CD4-positive, CD25-positive, alpha-beta regulatory T cell (primary cell): ENCODE results near the gene IGFBP7. TPM values are rescaled to one million over a fixed set of nuclear protein-coding genes. Genes with fewer than 3 reads are reported as not detected.

ENCODE experiments used
- ATAC-seq, 2 donors: fragments of 150-1000 bp; cut with Tn5 transposase; one replicate each; pipeline ENCODE4 v1.10.0; 2021; ENCODE audit warnings: low read depth in 2 of 2, moderate number of reproducible peaks in 2 of 2, moderate library complexity in 1 of 2
- DNase-seq, 3 donors: peaks; one replicate each; pipeline versions ENCODE4 v3.0.0 to v3.0.0-alpha.2; 2012 to 2022; ENCODE audit warnings: mixed read lengths in 1 of 3
- H3K27ac ChIP-seq: one replicate; pipeline ENCODE4 v1.7.0; 2013; ENCODE audit warnings: mild to moderate bottlenecking, low read length; ENCODE audit not compliant: insufficient read depth, poor library complexity, severe bottlenecking
- H3K27me3 ChIP-seq: one replicate; pipeline ENCODE4 v1.7.0; 2013; ENCODE audit warnings: low read length; ENCODE audit not compliant: control insufficient read depth, insufficient read depth
- H3K36me3 ChIP-seq: one replicate; pipeline ENCODE4 v1.7.0; 2013; ENCODE audit warnings: mild to moderate bottlenecking, low read length, moderate library complexity; ENCODE audit not compliant: control insufficient read depth, insufficient read depth
- H3K4me1 ChIP-seq: 2 replicates; pipeline ENCODE4 v1.7.0; 2013; ENCODE audit warnings: mild to moderate bottlenecking, low read length; ENCODE audit not compliant: insufficient read depth, control insufficient read depth, poor library complexity, severe bottlenecking
- H3K4me3 ChIP-seq: one replicate; pipeline ENCODE4 v1.7.0; 2013; ENCODE audit warnings: low read depth, mild to moderate bottlenecking, low read length, moderate library complexity
- H3K9me3 ChIP-seq, 2 experiments: 1 replicate in 1 of 2; 2 replicates in 1 of 2; pipeline ENCODE4 v1.7.0; 2013; ENCODE audit warnings: low read length in 2 of 2, mild to moderate bottlenecking in 1 of 2, moderate library complexity in 1 of 2; ENCODE audit not compliant: control insufficient read depth in 2 of 2
- H3K27ac Mint-ChIP-seq, 3 donors: one replicate each; pipeline ENCODE4 v1.8.0; 2020 to 2022; ENCODE audit warnings: mild to moderate bottlenecking in 3 of 3, mixed read lengths in 3 of 3, moderate library complexity in 2 of 3
- H3K27me3 Mint-ChIP-seq: one replicate; pipeline ENCODE4 v1.8.0; 2022; ENCODE audit warnings: mild to moderate bottlenecking, mixed read lengths
- H3K36me3 Mint-ChIP-seq: one replicate; pipeline ENCODE4 v1.8.0; 2020; ENCODE audit warnings: mixed read lengths
- H3K4me1 Mint-ChIP-seq, 4 donors: one replicate each; pipeline ENCODE4 v1.8.0; 2020 to 2022; ENCODE audit warnings: mixed read lengths in 4 of 4, mild to moderate bottlenecking in 1 of 4
- H3K4me3 Mint-ChIP-seq, 4 donors: one replicate each; pipeline ENCODE4 v1.8.0; 2020 to 2022; ENCODE audit warnings: mild to moderate bottlenecking in 4 of 4, mixed read lengths in 4 of 4, moderate library complexity in 3 of 4
- H3K9me3 Mint-ChIP-seq, 7 donors: one replicate each; pipeline ENCODE4 v1.8.0; 2020 to 2022; ENCODE audit warnings: mixed read lengths in 7 of 7, mild to moderate bottlenecking in 3 of 7, moderate library complexity in 2 of 7
- polyA plus RNA-seq, 4 donors: library from polyadenylated mRNA; unstranded; fragments of 300-500 nt; fragmentation: Illumina TruSeq; gene quantifications; one replicate each; pipeline ENCODE4 v1.2.3, GENCODE V29; 2021
- total RNA-seq: library from RNA; stranded (reverse); gene quantifications from one replicate; pipeline ENCODE4 v1.2.3, GENCODE V29; 2022

The IGFBP7 gene
- total and polyA plus RNA-seq, 5 donors from 2014 or later: 0.15 to 0.91 (median 0.67) TPM; not detected in 2

DNA sequence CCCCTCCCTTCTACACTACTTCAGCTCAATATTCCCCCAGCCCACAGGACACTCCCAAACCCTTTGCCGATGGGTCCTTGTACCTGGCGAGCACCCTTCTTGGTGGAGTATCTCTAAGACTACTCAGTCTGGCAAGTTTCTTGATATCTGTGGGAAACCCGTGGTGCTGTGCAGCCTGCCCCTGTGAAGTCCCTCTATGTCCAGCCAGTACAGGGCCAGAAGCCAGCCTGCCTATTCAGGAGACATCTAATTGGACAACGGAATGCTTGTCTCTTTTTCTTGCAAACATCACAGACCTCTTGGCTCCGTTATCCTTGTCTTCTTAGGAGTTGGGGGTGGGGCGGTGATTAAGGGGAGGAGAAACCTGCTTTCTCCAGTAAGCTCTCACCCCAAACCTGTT is 3.7 kb upstream of the IGFBP7 start:
- Histone ChIP-seq H3K4me3 (no peak overlapping the region), H3K4me1 (peaks cover 18% of the 10 kb centered on the region), H3K27ac (no peak overlapping the region), H3K36me3 (no peaks in the 10 kb centered on the region), H3K27me3 (peaks cover 5% of the 10 kb centered on the region), H3K9me3 (no peaks in the 10 kb centered on the region)
- H3K27me3 Mint-ChIP-seq: peaks cover 51% of the 10 kb centered on the region
- peaks cover 0 to 12% (median 9%) of the 10 kb centered on the region in 4 donors for H3K4me1 Mint-ChIP-seq
- DNase-seq (no peak), ATAC-seq (no peak)
- no peaks in the 10 kb centered on the region for H3K36me3 Mint-ChIP-seq
- no peak overlapping the region for H3K27ac Mint-ChIP-seq
- H3K4me3 Mint-ChIP-seq: no peak overlapping the region
- peaks cover 0 to 6% (median 0%) of the 10 kb centered on the region in 7 donors for H3K9me3 Mint-ChIP-seq

DNA sequence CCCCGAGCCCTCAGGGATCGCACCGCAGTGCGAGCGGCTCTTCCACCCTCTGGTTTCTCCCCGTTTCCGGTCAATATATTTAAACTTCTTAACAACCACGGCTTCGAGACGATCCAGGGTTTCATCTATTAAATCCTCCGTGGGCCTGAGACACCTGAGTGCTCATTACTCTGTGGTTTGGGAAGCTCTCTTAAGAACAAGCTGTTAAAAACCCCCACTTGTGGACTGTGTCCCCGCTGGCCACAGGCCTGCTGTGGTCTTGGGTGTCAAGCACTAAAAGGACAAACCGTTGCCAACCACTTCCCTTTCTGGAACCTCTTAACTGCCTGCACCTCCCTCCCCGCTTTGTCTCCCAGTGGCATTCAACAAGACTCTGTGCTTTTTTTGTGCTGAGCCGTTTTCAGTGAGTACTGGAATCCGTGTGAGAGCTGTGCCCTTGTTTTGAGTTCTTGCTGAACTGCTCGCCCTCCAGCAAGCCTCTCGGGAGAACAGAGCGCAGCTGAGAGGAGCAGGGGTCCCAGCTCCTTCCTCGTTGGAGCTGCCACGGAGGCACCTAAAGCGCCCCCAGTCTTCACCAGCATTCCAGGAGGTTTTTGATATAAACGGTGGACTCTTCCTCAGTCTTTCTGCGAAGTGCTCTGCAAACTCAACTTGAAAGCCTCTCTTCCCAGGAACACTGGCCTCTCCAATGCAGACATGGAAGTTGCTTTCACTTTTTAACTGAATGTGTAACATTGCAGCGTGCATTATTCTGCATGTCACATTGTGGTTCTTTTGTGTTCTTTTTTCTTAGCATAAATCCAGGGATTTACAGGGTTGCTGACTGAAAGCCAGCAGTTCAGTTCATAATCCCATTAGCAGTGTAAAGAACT is 691 bp upstream of the IGFBP7 start:
- ATAC-seq: peak in 1 of 2 donors; percentile 25
- H3K4me3 ChIP-seq: peak overlapping the region; percentile 7
- H3K36me3 Mint-ChIP-seq: no peaks in the 10 kb centered on the region
- no peaks in the 10 kb centered on the region for H3K36me3 ChIP-seq
- peak overlapping the region in 2 of 3 donors; percentile 50 to 78 for H3K27ac Mint-ChIP-seq
- H3K9me3 Mint-ChIP-seq: peaks cover 0 to 7% (median 0%) of the 10 kb centered on the region in 7 donors
- peaks cover 23% of the 10 kb centered on the region for H3K27me3 ChIP-seq
- peaks cover 18% of the 10 kb centered on the region for H3K4me1 ChIP-seq
- no peaks in the 10 kb centered on the region for H3K9me3 ChIP-seq
- H3K4me3 Mint-ChIP-seq: peak overlapping the region in 3 of 4 donors; percentile 56 to 82 (median 64)
- peak in 1 of 3 donors; percentile 19 for DNase-seq
- H3K4me1 Mint-ChIP-seq: peaks cover 0 to 12% (median 9%) of the 10 kb centered on the region in 4 donors
- H3K27me3 Mint-ChIP-seq: peaks cover 76% of the 10 kb centered on the region
- H3K27ac ChIP-seq: no peak overlapping the region

DNA sequence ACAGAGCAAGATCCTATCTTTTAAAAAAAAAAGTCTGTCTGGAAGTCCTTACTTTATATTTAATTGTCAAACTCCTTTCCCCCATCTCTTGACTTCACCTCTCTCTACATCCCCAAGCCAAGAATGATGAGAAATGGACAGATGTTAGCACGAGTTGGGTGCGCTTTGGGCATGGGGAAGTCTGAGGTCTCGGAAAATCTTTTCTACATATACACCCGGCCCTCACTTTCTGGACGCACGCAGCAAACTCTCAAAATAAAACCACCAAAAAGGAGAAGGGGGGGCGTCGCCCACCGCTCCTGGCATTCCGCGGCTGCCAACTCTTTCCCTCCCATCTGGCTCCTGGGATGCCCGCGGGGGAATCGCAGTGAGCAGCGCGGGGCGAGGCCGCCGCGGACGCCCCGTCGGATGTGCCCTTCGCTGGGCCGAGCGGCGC is 756 bp downstream of the IGFBP7 start:
- DNase-seq (no peak), ATAC-seq (no peak)
- peaks cover 0 to 7% (median 0%) of the 10 kb centered on the region in 7 donors for H3K9me3 Mint-ChIP-seq
- H3K27me3 Mint-ChIP-seq: peaks cover 72% of the 10 kb centered on the region
- peaks cover 0 to 12% (median 9%) of the 10 kb centered on the region in 4 donors for H3K4me1 Mint-ChIP-seq
- Histone ChIP-seq H3K4me3 (no peak overlapping the region), H3K4me1 (peaks cover 18% of the 10 kb centered on the region), H3K27me3 (peaks cover 23% of the 10 kb centered on the region), H3K36me3 (no peaks in the 10 kb centered on the region), H3K9me3 (no peaks in the 10 kb centered on the region), H3K27ac (no peak overlapping the region)
- H3K4me3 Mint-ChIP-seq: peak overlapping the region in 1 of 4 donors; percentile 15
- no peaks in the 10 kb centered on the region for H3K36me3 Mint-ChIP-seq
- no peak overlapping the region for H3K27ac Mint-ChIP-seq

DNA sequence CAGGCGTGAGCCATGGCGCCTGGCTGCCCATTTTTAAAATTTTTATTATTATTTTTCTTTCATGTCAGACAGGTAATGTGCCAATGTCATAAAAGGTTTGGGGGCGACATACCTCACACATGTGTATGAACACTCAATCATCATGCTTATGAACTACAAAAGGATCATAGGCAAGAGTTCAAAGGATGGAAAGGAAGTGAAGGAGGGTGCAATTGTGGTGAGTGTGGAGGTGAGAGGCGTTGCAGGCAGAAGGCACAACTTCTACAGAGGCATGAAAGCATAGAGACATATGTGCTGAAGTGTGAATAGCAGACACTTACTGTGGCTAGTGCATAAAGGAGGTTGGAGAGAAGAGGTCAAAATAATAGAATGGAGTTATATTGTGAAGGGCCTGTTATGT is 4.0 kb downstream of the IGFBP7 start:
- peaks cover 15% of the 10 kb centered on the region for H3K4me1 ChIP-seq
- ATAC-seq (no peak), DNase-seq (no peak)
- Mint-ChIP-seq H3K27ac (no peak overlapping the region), H3K9me3 (peaks cover 0 to 4% (median 0%) of the 10 kb centered on the region in 7 donors), H3K4me3 (no peak overlapping the region), H3K27me3 (peaks cover 56% of the 10 kb centered on the region), H3K4me1 (peaks cover 0 to 8% (median 6%) of the 10 kb centered on the region in 4 donors), H3K36me3 (no peaks in the 10 kb centered on the region)
- no peaks in the 10 kb centered on the region for H3K36me3 ChIP-seq
- H3K27ac ChIP-seq: no peak overlapping the region
- H3K27me3 ChIP-seq: peaks cover 21% of the 10 kb centered on the region
- no peaks in the 10 kb centered on the region for H3K9me3 ChIP-seq
- no peak overlapping the region for H3K4me3 ChIP-seq

DNA sequence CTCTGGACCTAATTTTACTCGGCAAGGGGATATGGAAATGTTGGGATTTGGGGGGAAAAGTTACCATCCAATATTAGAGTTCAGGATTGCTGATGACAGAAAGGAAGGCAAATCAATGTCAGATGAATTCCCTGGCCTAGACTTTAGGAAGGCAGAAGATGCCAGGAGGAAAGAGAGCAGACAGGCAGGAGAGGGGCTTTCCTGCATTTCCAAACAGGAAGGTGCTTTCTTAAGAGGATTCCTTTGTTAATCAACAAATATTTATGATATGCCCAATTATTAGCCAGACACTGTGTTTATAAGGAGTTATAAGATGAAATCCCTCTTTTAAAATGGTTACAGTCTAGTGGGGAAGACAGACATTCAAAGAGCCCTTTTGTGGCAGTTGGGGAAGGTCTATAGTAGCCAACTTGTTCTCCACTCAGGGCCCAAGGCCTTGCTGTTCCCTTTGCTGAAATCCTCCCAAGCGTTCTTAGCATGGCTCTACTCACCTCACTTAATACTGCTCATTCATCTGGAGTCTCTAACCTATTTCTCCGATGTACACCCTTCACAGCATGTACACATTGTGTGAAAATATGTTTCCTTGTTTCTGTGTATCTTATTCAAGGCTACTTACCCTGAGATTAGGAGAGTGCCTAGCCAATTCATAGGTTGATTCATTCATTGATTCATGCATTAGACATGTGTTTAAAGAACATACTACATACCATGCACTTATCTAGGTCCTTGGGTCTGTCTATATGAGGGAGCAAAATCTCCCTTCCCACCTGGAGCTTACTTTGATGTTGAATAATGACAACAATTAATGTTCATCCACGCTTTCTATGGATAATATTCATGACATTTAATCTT is 5.3 kb downstream of the IGFBP7 start:
- no peak for ATAC-seq
- Mint-ChIP-seq H3K27me3 (peaks cover 50% of the 10 kb centered on the region), H3K4me3 (no peak overlapping the region), H3K27ac (no peak overlapping the region), H3K9me3 (peaks cover 0 to 2% (median 0%) of the 10 kb centered on the region in 7 donors), H3K4me1 (no peaks in the 10 kb centered on the region), H3K36me3 (no peaks in the 10 kb centered on the region)
- Histone ChIP-seq H3K4me1 (peaks cover 4% of the 10 kb centered on the region), H3K36me3 (no peaks in the 10 kb centered on the region), H3K27me3 (peaks cover 21% of the 10 kb centered on the region), H3K27ac (no peak overlapping the region), H3K4me3 (no peak overlapping the region), H3K9me3 (no peaks in the 10 kb centered on the region)
- no peak for DNase-seq

DNA sequence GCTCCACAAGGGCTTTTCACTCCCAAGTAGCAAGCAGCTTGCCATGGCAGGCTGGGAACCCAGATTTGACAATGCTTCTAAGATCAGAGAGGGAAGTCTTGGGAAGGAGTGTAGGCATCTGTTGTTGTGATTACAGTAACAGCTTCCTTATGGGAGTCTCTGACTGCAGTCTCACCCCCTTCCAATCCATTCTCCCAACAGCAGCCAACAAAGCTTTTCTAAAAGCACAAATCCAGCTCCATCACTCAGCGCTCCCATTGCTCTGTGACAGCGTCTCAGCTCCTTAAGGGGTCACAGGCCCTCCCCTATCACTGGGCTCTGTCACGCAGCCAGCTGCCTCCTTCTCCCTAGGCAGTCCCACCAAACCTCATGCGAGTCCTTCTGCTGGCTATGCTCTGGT is 7.1 kb downstream of the IGFBP7 start:
- DNase-seq (no peak), ATAC-seq (no peak)
- no peak overlapping the region for H3K4me3 ChIP-seq
- peaks cover 43% of the 10 kb centered on the region for H3K27me3 Mint-ChIP-seq
- H3K4me1 ChIP-seq: no peaks in the 10 kb centered on the region
- no peaks in the 10 kb centered on the region for H3K4me1 Mint-ChIP-seq
- H3K9me3 Mint-ChIP-seq: peaks cover 0 to 2% (median 0%) of the 10 kb centered on the region in 7 donors
- H3K4me3 Mint-ChIP-seq: peak overlapping the region in 1 of 4 donors; percentile 62
- H3K27me3 ChIP-seq: peaks cover 13% of the 10 kb centered on the region
- no peaks in the 10 kb centered on the region for H3K9me3 ChIP-seq
- H3K36me3 Mint-ChIP-seq: no peaks in the 10 kb centered on the region
- H3K27ac Mint-ChIP-seq: no peak overlapping the region
- H3K27ac ChIP-seq: no peak overlapping the region
- H3K36me3 ChIP-seq: no peaks in the 10 kb centered on the region

DNA sequence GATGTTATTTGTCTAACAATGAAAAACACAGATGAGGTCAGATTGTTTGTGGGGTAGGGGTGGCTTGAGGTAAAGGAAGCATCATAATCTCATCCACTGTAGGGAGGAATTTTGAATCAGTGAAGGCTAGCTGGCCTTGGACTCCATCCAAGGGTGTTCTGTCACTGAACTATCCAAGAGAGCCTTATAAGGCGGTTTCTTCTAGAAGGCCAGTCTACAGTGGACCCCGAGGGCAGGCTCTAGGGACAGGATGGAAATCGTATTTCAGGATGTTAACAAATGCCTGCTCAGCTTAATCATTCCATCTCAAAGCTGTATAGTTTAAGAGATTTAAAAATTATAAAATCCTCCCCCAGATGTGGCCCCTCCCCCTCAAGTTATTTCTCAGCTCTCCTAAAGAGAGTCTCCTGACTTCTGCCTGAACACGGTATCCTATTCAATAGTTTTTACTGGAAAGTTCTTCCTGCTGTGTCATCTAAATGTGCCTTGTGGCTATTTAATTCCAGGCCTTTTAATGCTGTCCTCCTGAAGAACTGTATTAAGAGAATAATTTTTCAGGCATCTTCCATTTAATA is 8.0 kb downstream of the IGFBP7 start:
- H3K27ac Mint-ChIP-seq: no peak overlapping the region
- H3K27me3 Mint-ChIP-seq: peaks cover 36% of the 10 kb centered on the region
- no peaks in the 10 kb centered on the region for H3K36me3 Mint-ChIP-seq
- Histone ChIP-seq H3K27me3 (peaks cover 4% of the 10 kb centered on the region), H3K4me3 (no peak overlapping the region), H3K36me3 (no peaks in the 10 kb centered on the region), H3K4me1 (no peaks in the 10 kb centered on the region), H3K9me3 (no peaks in the 10 kb centered on the region), H3K27ac (no peak overlapping the region)
- no peak for DNase-seq
- H3K9me3 Mint-ChIP-seq: peaks cover 0 to 2% (median 0%) of the 10 kb centered on the region in 7 donors
- H3K4me1 Mint-ChIP-seq: no peaks in the 10 kb centered on the region
- ATAC-seq: no peak
- H3K4me3 Mint-ChIP-seq: no peak overlapping the region
